ELF-1 (cell line): ENCODE measurements around the gene ATL3.
"Not testable (repeated sequence)": the region's sequence is repeated elsewhere in the genome, so short reads cannot be mapped to it uniquely, and the experiment has no call there.

Experiments
- DNase-seq: peaks from one replicate; pipeline ENCODE4 v3.0.0-alpha.2; 2016; ENCODE audit warnings: low read depth, low spot score

ATL3 gene

GRCh38 chr11:63589000-63589399 lies 82.2 kb downstream of the ATL3 start:
- DNase-seq, result no peak

GRCh38 chr11:63586451-63587166 lies 84.6 kb downstream of the ATL3 start:
- no peak for DNase-seq

GRCh38 chr11:63583357-63583677 lies 87.9 kb downstream of the ATL3 start:
- no peak for DNase-seq

- DNase-seq, result peak; percentile 73
Measured at GRCh38 chr11:63581224-63581623, 90.0 kb downstream of the ATL3 start.

- not testable (repeated sequence) for DNase-seq
Measured at GRCh38 chr11:63578882-63579281, 92.3 kb downstream of the ATL3 start.

- no peak for DNase-seq
Measured at GRCh38 chr11:63574856-63575602, 96.1 kb downstream of the ATL3 start.
